IPS DF 4.7 (cell line): Measurements from ENCODE around the gene B4GALNT4.
"Not testable (repeated sequence)": the region's sequence is repeated elsewhere in the genome, so short reads cannot be mapped to it uniquely, and the experiment has no call there.

Experiments used
- DNase-seq: peaks from one replicate; pipeline ENCODE4 v3.0.0-alpha.2; 2013; ENCODE audit warnings: low spot score; ENCODE audit errors: extremely low read depth

B4GALNT4 gene

DNA sequence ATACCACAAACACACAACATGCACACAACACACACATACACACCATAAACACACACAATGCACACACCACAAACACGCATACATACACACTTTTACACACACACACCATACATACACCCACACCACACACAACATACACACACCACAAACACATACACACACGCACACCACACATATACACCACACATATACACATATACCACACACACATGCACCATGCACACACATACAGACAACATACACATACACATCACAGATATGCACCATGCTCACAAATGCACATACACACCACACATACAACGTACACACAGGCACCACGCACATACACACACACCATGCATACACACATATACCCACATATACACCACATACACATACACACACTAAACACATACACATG, 11.7 kb upstream of the B4GALNT4 start:
- DNase-seq, result no peak

DNA sequence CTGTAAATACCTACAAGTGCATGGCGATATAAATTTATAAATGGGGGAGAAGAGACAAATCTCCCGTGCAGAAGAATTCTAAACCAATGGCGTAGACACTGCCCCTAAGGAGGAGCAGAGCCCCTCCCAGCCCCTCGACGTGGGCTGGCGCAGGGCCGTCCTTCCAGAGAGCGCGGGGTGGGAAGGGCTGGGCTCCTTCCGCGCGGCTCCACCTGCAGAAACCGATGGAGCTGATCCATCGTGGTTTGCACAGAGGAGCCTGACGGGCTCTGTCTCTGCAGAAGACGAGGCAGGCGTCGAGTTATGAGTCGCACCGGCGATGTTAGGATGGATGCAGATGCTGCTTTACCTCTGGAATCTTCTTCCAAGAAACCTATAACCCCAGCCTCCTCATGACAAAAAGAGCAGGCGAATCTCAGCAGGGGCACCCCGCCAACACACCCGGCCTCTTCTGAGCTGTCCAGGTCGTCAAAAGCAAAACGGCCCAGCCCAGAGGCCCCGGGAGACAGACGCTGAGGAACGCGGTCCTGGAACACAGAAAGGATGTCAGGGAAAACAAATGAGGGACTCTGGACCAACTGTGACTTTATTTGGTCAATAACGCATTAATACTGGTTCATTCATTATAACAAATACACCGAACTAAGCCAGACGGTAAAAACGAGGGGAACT, 11.0 kb upstream of the B4GALNT4 start:
- no peak for DNase-seq

DNA sequence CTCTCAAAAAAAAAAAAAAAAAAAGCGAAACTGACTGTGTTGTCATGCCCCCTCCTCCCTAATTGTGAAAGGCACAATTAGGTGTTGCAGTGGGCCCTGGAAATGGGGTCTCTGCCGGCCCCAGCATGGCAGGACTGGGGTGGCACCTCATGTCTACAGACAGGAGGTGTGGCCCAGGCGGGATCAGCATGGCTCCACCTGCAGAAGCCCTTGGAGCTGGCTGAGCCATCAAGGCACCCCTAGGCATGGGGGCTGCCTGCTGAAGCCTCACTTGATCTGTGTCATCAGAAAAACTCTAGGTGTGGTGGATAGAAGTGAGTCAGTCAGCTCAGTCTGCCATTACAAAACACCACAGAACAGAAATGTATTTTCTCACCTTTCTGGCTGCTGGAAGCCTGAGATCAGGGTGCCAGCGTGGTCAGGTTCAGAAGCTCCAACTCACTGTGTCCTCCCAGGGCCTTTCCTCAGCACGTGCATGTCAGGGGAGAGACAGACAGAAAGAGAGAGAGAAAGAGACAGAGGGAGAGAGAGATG, 10.1 kb upstream of the B4GALNT4 start:
- DNase-seq, result no peak

DNA sequence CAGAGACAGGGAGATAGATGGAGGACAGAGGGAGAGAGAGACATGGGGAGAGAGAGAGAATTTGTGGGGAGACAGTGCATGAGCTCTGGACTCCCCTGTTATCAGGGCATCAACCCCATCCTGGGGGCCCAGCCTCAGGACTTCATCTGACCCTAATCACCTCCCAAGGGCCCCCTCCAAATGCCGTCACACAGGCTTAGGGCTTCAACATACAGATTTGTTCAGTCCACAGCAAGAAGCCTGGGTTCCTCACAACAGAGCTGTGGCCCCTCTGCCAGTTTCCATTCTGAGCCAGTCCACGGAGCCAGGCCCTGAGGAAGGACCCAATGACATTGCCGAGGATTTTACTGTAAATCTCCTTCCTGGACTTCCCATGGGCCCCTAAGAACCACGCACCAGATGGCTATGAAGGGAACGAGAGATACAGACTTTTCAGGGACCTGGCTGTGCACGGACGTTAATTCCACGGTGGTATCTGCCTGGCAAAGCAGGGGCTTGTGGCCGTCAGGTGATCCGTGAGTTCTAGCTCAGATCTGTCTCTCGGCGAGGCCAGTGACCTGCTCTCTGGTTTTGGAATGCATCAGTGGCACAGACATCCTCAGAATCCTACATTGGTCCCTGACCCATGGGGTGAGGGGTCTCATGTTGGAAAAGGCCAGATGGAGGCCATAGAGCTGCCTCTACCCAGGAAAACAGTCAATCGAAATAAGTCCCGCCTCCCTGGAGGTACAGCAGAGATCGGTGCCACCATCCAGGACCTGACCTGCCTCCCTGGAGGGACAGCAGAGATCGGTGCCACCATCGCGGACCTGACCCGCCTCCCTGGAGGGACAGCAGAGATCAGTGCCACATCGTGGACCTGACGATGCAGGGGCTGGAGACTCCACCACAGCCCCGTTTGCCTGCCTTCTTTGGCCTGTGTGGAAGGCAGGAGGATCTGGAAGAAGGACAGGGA, 8.7 kb upstream of the B4GALNT4 start:
- no peak for DNase-seq

DNA sequence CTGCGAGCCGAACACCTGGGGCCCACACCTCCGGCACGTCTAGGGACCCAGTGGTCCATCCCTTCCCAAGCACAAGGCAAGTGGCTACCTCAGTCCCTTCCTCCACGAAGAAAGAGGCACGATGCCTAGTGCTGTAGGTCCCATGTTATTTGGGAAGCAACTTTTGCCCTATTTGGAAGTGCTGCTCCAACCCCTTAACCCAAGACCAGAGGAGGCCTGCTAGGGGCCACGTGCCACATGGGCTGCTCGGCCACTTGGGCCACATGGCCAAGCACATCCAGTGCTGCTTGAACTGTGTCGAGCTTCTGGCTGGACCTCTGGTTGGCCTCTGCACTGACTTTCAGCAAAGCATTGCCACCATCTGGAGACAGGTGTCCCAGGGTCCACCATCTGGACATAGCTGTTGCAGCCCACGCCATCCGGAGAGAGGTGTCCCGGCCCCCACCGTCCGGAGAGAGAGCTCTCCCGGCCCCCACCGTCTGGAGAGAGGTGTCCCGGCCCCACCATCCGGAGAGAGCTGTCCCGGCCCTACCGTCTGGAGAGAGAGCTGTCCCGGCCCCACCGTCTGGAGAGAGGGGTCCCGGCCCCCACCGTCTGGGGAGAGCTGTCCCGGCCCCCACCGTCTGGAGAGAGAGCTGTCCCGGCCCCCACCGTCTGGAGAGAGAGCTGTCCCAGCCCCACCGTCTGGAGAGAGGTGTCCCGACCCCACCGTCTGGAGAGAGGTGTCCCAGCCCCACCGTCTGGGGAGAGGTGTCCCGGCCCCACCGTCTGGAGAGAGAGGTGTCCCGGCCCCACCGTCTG, 6.5 kb upstream of the B4GALNT4 start:
- DNase-seq, result no peak

DNA sequence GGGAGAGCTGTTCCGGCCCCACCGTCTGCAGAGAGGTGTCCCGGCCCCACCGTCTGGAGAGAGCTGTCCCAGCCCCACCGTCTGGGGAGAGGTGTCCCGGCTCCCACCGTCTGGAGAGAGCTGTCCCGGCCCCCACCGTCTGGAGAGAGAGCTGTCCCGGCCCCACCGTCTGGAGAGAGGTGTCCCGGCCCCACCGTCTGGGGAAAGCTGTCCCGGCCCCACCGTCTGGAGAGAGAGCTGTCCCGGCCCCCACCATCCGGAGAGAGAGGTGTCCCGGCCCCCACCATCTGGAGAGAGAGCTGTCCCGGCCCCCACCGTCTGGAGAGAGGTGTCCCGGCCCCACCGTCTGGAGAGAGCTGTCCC, 5.9 kb upstream of the B4GALNT4 start:
- DNase-seq, result not testable (repeated sequence)

DNA sequence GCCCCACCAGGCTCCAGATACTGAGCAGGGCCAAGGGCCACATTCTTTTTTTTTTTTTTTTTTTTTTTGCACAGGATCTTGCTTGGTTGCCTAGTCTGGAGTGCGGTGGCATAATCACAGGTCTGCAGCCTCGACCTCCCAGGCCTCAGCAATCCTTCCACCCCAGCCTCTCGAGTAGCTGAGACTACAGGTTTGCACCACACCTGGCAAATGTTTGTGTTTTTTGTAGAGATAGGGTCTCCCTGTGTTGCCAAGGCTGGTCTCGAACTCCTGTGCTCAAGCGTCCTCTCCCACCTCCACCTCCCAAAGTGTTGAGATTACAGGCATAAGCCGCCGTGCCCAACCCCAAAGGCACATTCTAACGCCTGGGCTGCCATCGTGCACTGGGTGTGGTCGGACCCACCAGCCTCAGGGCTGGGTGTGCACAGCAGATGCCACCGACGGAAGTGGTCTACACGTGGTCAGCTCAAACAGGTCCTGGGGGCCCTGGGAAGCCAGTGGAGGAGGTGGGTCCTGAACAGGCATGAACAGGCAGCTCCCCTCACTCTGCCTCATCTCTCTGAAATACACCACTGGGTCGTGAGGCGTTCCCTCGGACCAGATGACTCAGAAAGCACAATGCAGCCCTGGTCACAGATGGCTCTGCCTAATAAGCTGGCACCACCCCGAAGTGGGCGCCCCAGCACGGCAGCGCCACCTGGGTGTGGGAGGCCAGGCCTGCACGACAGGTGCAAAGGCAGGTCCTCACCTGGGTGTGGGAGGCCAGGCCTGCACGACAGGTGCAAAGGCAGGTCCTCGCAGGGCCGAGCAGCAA, 5.1 kb upstream of the B4GALNT4 start:
- no peak for DNase-seq

DNA sequence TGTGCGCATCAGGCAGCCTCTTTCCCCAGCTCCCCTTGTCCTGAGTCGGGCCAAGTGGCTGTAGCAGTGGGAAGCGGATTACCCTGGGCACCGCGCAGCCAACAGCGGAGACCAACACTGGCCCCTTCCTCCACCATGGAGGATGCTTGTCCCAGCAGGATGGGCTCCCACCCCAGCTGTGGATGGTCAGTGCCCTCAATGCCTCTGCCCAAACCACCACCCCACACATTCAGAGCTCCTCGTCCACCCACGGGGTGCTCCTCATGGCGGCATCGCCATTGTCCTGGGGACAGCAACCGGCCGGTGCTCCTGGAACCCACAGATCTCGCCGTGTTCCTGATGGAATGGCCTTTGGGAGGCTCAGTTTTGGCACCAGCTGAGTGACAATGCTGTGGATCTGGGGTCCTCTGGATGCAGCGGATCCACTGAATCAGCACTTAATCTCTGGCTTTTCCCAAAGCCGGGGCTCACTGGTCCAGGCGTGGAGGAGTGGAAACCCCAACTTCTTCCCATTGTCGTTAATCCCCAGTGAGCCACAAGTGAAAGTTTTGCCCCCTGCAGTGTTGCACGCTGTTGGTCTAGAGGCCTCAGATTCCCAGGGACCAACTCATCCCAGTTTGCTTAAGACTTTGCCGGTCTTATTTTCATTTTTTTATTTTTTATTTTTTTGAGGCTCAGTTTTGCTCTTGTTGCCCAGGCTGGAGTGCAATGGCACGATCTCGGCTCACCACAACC, 4.1 kb upstream of the B4GALNT4 start:
- DNase-seq, result no peak

DNA sequence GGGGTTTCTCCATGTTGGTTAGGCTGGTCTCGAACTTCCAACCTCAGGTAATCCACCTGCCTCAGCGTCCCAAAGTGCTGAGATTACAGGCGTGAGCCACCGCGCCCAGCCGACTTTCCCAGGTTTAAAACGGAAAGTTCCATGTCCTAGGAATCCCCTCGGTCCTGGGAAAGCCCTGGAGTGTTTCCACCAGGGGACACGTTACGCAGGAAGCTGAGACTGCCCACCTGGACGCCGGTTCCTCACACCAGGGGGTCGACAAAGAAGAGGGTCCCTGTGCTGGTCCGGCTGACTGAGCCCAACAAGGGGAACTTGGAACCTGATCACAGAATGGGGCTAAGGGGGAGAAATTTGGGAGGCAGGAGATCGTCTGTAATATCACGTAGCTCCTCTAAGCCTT, 3.5 kb upstream of the B4GALNT4 start:
- no peak for DNase-seq

DNA sequence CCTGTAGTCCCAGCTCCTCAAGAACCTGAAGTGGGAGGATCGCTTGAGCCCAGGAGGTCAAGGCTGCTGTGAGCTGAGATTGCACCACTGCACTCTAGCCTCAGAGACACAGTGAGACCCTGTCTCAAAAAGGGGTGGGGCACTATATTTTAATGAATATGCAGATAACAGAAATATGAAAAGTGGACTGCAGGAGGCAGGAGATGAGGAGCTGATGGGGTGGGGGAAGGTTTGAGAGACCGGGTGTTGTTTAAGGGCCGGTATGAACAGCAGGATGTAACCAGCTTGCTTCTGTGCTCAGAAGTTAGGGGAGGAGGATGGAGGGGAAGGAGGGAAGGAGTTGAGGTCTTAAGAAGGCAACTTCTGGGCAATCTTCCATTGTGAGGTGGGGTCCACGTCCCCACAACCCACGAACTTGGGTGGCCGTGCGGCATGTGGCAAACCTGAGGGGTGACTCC, 1.3 kb upstream of the B4GALNT4 start:
- no peak for DNase-seq

DNA sequence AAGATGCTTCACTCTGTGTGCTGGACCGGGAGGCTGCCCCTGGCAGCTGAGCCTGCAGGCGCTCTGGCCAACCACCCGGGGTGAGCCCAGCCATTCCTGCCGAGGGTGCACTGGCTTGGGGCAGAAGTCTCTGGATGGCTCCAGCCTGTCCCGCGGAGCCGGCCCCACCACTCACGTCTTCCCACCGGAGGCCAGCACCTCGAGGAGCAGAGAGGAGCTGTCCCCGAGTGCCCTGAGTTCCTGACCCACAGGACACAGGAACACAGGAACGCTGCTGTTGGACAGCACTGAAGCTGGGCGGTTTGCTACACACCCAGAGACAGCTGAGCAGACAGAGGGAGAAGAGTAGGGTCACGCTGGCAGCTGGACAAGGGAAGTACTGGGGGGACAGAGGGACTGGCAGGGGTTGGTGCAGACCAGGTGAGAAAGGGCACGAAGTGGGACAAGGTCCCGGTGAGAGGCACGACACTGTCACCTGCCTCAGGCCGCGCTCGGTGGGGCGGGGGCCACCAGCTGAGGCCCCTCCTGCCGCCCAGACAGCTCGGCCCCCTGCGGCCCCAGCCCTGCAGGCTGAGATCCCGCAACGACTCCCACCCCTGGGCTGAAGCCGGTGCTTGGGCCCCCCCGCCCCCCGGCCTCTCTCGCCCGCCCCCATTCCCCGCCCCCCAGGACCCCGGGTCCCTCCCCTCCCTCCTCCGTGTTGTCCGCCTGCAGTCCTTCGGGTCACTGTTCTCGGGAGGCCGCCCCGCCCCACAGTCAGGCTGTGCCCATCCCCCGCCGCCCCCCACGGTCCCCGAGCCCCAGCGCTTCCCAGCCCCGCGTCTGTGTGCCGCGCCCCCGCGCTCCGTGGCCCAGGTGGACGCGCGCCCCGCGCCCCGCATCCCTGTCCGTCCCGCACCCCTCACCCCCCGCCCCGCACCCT, 624 bp upstream of the B4GALNT4 start:
- DNase-seq, result no peak

DNA sequence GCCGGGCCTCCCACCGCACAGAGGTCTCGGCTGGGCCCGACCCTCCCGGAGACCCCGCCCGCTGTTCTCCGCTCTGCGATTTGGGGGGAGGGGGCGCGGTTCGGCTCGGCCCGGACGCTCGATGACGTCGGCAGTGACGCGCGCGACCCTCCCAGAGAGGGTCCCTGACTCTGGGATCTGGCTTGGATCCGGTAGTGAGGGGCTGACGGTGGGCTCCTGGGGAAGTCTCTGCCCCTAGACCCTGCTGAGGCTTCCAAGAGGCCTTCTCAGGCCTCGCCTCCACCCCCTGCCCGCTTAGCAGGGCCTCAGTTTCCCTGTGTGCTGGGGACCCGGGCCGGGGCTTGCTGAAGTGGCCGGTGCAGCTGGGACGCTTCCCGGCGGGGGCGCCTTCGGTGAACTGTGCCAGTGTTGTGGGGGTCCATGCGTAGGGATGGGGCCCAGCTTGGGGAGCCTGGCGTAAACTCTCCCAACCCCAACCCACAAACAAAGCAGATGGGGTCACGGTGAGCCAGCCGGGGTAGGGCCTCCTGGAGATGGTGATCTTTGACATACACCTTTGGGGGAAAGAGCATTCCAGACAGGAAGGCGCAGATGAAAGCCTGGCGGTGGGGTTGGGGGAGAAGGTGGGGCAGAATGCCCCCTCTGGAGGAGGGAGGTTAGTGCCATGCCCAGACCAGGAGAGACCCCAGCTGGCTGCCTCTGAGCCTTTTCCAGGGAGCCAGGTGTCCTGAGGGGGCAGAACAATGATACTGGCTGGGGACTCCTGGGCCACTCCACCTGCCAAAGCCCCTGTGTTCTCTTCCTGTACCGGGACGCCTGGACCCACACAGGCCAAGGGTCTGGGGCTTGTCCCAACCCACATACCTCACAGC, 1.0 kb downstream of the B4GALNT4 start:
- DNase-seq, result no peak

DNA sequence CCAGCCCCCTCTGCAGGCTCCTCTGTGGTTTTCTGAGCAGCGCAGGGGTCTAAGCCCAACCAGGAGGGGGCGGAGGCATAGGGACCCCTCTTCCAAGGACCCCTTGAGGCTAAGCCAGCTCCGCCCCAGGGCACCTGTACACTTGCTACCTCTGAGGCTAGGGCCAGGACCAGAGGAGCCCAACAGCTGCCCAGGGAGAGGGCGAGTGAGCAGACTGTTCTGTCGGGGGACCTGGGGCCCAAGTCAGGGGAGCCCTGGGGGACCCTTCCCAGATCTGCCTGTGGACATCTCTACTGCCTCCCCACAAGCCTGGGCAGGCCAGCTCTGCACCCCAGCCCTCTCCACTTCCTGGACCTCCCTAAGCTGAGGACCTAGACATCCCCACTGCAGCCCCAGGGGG, 1.8 kb downstream of the B4GALNT4 start:
- DNase-seq, result no peak

DNA sequence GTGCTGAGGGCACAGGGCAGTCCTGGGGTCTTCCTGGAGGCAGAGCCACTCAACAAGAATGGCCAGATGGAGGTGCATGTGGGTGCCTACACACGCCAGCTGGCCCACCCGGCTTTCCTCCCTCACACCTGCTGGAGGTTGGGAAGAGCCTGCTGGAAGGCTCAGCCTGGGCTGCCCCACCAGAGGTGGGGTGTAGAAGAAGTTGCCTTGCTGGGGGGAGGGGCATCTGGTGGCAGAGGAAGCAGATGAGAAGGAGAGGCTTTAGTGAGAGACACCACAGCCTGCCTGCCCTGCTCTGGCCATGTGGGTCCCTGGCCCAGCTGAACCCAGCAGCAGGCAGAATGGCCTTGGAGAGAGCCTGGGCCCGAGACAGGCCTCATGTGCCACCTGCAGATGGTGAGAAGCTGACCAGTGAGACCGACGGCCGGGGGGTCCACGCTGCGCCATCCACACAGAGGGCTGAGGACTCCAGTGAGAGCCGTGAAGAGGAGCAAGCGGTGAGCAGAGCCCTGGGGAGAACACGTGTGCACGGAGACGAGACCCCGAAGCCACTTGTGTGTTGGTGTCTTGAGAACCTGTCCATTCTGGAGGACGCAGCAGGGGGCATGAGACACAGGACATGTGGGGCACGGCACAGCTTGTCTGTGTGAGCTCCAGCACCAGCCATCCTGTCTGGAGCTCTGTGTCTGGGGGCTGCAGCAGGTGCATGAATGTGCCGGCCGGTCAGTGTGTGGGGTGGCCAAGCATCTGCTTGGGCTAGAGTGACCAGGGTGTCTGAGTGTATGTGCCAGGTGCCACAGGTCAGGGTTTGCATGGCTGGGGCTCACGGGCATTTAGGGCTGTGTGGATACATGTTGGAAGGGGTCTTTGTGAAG, 2.7 kb downstream of the B4GALNT4 start:
- DNase-seq, result no peak

DNA sequence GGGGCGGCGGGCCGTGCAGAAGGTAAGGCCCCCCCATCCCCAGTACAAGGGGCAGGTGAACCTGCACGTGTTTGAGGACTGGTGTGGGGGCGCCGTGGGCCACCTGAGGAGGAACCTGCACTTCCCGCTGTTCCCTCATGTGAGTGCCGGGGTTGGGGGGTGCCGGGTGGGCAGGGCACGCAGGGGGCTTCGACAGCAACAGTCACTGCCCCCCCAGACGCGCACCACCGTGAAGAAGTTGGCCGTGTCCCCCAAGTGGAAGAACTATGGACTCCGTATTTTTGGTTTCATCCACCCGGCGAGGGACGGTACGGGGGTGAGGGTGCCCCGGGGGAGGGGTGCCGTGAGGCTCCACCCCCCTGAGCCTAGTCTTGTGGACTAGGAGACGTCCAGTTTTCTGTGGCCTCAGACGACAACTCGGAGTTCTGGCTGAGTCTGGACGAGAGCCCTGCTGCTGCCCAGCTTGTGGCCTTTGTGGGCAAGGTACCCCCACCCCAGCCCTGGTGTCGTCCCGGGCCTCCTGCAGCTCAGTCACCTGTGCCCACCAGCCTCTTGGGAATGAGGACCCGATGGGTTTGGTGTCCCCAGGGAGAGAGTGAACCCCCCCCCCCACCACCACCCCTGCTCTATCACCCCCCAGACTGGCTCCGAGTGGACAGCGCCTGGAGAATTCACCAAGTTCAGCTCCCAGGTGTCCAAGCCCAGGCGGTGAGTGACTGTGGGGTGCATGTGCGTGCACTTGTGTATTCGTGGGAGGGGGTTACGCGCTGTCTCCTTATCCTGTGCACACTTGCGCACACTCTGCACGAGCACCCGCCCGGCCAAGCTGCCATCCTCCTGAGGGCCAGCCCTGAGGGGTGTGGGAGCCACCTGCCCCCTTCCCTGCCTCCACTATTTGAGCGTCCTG, 3.8 kb downstream of the B4GALNT4 start:
- no peak for DNase-seq
